Activated CD8-positive, alpha-beta memory T cell treated with anti-CD3 and anti-CD28 coated beads for 48 hours (primary cell): ENCODE measurements around the gene TTLL1.
A peak's percentile ranks its signal among the peaks of the same experiment; 100 is the strongest.
"Not testable (repeated sequence)": the region's sequence is repeated elsewhere in the genome, so short reads cannot be mapped to it uniquely, and the experiment has no call there.

Source experiments
- DNase-seq, 3 experiments: peaks; one replicate each; pipeline ENCODE4 v3.0.0-alpha.2; 2020; ENCODE audit warnings: low read depth in 2 of 3, low spot score in 2 of 3

Gene TTLL1

DNA sequence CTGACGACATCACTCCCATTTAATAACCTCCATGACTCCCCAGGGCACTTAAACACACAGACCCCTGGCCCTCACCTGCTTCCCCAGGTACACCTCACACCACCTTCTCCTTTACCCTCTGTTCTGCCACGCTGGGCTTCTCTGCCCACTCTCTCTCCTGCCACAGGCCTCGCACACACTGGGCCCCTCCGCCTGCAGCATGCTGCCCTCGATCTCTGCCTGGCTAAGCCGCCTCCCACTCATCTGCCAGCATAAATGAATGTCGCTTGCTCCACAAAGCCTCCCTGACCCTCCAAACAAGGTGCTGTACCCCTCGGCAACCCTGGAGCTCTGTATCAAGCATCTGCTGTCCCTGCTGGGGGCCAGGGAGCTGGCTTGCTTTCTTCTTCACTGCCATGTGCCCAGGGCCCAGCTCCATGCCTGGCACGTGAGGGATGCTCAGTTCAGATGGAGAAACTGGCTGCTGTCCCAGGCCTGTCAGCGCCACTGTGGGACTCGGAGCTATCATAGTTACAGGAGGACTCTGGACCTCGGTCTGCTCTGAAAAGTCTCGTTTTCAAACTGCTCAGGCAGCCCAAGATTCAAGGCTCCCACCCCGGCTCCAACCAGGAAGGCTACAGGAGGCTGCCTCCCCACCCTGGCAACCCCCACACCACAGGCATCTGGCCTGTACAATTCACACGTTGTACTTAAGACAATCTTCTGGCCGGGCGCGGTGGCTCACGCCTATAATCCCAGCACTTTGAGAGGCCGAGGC is 11.9 kb downstream of the TTLL1 start:
- no peak for DNase-seq

DNA sequence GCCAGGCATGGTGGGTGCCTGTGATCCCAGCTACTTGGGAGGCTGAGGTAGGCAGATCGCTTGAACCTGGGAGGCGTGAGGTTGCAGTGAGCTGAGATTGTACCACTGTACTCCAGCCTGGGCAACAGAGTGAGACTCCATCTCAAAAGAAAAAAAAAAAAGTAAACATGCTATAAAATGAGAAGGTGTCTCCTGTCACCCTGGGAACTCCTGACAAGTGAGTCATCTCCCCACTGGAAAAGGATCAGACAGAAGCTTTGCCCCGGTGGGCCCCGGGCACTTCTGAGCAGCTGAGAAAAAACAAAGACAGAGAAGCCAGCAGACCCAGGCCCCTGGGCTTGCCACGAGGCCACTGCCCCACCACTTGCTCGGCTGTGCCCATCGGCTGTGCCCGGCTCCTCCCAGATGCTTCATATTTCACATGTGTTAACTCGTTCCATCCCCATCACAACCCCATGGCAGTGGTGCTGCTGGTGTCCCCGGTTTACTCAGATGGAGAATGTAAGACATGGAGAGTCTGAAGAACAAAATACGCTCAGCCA is 22.3 kb downstream of the TTLL1 start:
- DNase-seq: no peak

DNA sequence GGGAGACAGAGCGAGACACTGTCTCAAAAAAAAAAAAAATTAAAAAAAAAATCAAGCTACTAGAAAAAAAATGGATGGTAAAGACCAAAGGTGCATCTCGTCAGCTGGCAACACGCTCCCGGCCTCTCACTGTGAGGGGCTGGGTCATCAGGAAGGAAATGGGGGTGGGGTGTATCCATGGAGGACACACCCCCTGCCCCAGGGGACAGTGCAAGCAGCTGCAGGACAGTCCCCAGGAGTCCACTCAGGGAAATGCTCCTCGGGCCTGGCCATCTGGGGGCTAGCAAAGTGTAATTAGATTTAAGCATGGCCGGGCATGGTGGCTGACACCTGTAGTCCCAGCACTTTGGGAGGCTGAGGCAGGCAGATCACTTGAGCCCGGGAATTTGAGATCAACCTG is 23.1 kb downstream of the TTLL1 start:
- DNase-seq: no peak

DNA sequence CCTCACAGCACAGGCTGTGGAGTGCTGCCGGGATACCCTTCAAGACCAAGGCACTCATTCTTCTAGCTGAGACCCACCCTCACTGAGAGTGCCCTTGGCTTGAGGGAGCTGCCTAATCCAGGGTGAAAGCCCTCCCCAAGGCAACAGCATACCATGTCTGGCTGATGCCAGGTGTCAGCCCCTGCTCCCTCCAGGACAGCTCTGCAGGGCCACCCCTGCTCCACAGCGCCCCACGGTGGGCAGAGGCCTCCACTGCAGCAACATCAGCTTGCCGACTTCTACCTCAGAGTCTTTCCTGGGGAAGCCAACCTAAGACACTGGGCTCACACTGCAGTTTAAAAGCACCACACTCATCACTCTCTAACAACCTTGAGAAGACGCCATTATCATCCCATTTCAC is 29.0 kb downstream of the TTLL1 start:
- peak in 2 of 3 experiments; percentile 40 to 56 for DNase-seq

DNA sequence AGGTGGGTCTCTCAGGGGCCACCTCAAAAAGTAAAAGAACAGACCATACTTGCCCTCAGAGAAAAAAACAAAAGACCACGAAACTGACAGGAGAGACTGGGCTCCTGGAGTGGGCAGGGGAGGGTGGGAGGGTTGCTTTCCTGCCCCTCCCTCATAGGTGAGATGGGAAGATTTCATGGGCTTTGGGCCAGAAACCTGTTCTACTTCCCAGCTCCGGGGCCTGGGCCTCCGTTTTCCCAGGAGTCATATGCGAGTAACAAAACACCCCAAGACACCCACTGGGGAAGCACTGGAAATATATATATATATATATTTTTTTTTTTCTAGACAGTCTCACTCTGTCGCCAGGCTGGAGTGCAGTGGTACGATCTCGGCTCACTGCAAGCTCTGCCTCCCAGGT is 31.6 kb downstream of the TTLL1 start:
- DNase-seq: no peak

- DNase-seq: no peak
These were observed 36.0 kb downstream of the TTLL1 start for GRCh38 chr22:43053176-43053575.

DNA sequence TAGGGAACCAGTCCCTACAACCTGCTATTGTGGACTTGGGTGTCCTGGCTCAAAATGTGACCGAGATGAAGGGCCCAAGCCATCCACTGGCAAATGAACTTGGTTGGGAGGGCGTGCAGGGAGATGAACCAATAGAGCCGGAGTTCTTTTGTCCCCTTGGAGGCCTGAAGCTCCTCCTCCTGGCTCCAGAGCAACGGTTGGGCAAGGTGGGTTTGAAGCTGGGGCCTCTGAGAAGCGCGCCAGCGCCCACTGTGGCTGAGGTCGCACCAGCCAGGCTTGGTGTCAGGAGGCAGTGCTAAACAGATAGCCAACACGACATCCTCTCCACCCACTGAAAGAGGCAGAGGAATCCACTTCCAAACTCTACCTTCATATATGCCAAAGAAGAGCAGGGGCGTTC is 38.2 kb downstream of the TTLL1 start:
- no peak for DNase-seq

DNA sequence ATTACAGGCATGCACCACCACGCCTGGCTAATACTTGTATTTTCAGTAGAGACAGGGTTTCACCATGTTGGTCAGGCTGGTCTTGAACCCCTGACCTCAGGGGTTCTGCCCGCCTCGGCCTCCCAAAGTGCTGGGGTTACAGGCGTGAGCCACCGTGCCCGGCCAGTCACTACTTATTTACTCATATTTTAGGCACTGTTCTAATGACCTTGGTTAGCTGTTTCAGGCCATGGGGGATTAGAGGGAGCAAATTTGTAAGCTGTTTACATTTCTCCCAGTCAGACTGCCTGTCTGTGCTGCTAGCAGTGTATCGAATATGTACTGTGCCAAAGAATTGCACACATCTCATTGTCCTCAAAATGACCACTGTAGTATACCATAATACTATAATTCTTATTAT is 41.6 kb downstream of the TTLL1 start:
- DNase-seq: no peak

DNA sequence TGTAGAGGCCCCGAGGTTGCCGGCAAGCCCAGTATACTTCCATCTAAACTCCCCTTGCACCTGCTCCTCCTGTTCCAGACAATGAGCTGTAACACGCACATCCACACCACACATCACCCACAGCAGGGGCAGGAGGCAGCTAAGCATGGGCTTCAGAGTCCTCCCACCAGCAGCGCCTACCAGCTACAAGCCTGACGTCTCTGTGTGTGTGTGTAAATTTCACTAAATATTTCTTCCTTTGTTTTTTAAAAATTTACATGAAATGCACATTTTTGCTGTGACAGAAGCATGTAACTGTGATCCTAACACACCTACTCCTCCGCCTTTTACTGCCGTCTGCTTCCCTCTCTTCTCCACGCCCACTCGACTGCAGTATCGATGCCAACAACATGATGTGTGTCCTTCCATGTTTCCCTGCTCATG is 44.9 kb downstream of the TTLL1 start:
- DNase-seq: no peak

- DNase-seq: no peak
These were observed 47.0 kb downstream of the TTLL1 start for GRCh38 chr22:43042101-43042780.

- no peak for DNase-seq
These were observed 49.4 kb downstream of the TTLL1 start for GRCh38 chr22:43039800-43040199.

- DNase-seq: no peak
These were observed 50.9 kb downstream of the TTLL1 start for GRCh38 chr22:43038325-43038724.

- DNase-seq: no peak
These were observed 52.8 kb downstream of the TTLL1 start for GRCh38 chr22:43036282-43036829.

DNA sequence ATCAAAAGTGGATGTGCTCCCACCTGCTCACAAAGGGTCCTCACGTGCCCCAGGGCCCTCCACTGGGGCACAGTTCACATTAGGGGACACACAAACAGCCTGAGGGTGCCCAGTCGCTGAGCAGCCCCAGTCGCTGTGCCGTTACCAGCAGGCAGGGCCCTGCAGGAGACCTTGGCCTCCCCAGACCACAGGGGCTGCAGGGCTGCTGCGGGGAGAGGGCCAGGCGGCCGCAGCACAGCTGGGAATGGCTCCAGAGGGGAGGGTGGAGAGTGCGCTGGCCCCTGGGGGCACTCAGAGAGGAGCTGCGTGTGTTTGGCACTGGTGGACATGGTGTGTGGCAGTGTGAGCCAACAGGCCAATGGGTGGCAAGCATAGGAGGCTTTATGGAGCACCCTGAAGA is 53.9 kb downstream of the TTLL1 start:
- no peak for DNase-seq

DNA sequence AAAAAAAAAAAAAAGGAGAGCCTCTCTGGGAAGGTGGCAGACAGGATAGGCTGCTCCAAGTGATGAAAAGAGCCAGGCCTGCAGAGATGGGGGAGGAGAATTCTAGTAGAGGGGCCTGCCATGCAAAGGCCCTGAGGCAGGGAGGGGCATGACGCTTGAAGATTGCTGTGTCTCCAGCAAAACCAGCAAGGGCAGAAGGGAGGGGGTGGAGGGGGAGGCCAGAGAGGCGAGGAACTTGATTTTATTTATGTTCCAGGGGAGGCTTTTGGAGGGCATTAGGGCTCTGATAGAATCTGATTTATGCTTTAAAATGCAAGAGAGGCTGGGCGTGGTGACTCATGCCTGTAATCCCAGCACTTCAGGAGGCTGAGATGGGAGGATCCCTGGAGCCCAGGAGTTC is 57.6 kb downstream of the TTLL1 start:
- DNase-seq: no peak

- DNase-seq: no peak
These were observed 70.6 kb downstream of the TTLL1 start for GRCh38 chr22:43018615-43019014.

DNA sequence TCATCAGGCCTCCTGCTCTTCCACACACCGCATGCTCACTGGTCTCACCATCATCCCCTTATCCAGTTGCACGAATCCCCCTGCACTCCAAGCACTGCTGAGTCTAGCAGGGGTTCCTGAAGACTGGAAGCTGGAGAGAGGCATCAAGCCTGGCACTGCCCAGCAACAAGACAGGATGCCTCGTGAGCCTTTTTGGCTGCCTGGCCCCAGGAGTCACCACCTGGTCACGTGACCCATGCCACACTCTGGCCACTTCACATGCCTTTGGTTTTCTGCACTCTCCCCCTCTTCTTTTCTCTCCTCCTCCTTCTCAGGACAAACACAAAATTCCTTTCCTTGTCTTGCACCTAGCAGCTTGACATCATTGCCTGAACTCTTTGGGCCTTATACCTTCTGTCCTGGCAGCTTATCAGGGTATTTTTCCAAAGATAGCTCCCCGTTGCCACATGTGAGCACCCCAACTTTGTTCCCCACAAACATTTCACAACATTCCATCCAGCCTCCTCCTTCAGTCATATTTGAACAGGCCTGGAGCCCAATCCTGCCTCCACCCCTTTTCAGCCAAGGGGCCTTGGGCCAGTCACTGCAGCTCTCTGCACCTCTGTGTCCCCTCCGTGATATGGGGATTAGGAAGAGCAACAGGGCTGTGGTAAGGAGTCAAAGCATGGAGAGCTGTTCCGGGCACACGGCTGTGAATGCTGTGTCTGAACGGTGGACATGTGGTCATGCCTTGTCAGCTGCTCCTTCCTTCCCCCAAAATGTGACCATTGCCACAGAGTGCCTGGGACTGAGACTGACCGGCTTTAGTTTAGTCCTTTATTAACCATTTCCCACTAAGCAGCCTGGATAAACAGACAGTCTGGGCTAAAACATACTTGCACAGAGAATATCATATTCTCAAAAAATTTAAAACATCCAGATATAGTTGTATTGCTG is 71.4 kb downstream of the TTLL1 start:
- DNase-seq: no peak

GRCh38 chr22:43016150-43016549 is 73.0 kb downstream of the TTLL1 start:
- DNase-seq: not testable (repeated sequence)

- DNase-seq: no peak
These were observed 73.5 kb downstream of the TTLL1 start for GRCh38 chr22:43015677-43016042.

- peak; percentile 95 to 98 (median 97) for DNase-seq
These were observed 74.1 kb downstream of the TTLL1 start, which contains the start of gene PACSIN2 for GRCh38 chr22:43014869-43015676. Gene PACSIN2, minus strand, starts transcription at chr22:43015149. Its CDS starts 103,069 bp downstream, at chr22:42912080.
